Body of pancreas (tissue), 4 donors: Measurements from ENCODE around the gene CTSL. TPM values are rescaled to one million over a fixed set of nuclear protein-coding genes. Genes with fewer than 3 reads are reported as not detected.

Experiments used
- ATAC-seq: fragments of 150-250 bp; one replicate; pipeline ENCODE4 v1.9.1; 2016
- DNase-seq, 4 donors: peaks; one replicate each; pipeline ENCODE4 v3.0.0-alpha.2; 2019
- H3K27ac ChIP-seq, 4 donors: fragments of 200-600 bp; sonication (generic); 1 replicate in 3 of 4; 2 replicates in 1 of 4; pipeline versions ENCODE4 v1.5.1 to v1.6.1; 2016 to 2019; ENCODE audit warnings: mild to moderate bottlenecking in 1 of 4, mixed read lengths in 1 of 4, moderate library complexity in 1 of 4
- H3K27me3 ChIP-seq, 2 donors: fragments of 200-600 bp; sonication (generic); one replicate each; pipeline ENCODE4 v1.6.0; 2016; ENCODE audit warnings: mild to moderate bottlenecking in 1 of 2
- H3K36me3 ChIP-seq, 2 donors: fragments of 200-600 bp; sonication (generic); replicated peaks in 1 of 2; 2 replicates each; pipeline ENCODE4 v1.5.1; 2016; ENCODE audit warnings: low read depth in 2 of 2; ENCODE audit not compliant: insufficient read depth in 1 of 2
- H3K4me1 ChIP-seq: fragments of 200-600 bp; sonication (generic); one replicate; pipeline ENCODE4 v1.6.0; 2016
- H3K4me3 ChIP-seq, 2 donors: fragments of 200-600 bp; sonication (generic); 1 replicate in 1 of 2; 2 replicates in 1 of 2; pipeline ENCODE4 v1.5.1; 2016 to 2019
- H3K9me3 ChIP-seq, 3 donors: fragments of 200-600 bp; sonication (generic); 1 replicate in 2 of 3; 2 replicates in 1 of 3; pipeline ENCODE4 v1.5.1; 2016
- POLR2A ChIP-seq, 3 donors: fragments of 450-650 bp; IDR thresholded peaks; one replicate each; pipeline ENCODE4 v1.6.1; 2016; ENCODE audit warnings: antibody characterized with exemption in 3 of 3, mild to moderate bottlenecking in 2 of 3
- WGBS, 2 donors: methylation state at CpG; one replicate each; pipeline ENCODE4 v1.1.5; 2017; 5-methylcytosine and 5-hydroxymethylcytosine counted together
- intact Hi-C: fragments of 100-400 bp; cut with DNase I; formaldehyde crosslinking; loops from one replicate; pipeline ENCODE4 v1.15.1; 2023
- total RNA-seq, 2 donors: library from RNA; depleted of rRNA; stranded (reverse); fragments of >200 nt; gene quantifications; one replicate each; pipeline ENCODE4 v1.1.0, GENCODE V29; 2016
- TF ChIP-seq, protein P1 (sequence below), 7 experiments: fragments of 450-650 bp in 4 of 7; fragments of 200-600 bp in 3 of 7; sonication (generic) in 3 of 7; IDR thresholded peaks; one replicate each; pipeline ENCODE4 v1.5.1; 2016 to 2019; ENCODE audit warnings: antibody characterized with exemption in 7 of 7

CTSL gene
- total RNA-seq, 2 donors from 2014 or later = 45.8 to 60.2 TPM

DNA sequence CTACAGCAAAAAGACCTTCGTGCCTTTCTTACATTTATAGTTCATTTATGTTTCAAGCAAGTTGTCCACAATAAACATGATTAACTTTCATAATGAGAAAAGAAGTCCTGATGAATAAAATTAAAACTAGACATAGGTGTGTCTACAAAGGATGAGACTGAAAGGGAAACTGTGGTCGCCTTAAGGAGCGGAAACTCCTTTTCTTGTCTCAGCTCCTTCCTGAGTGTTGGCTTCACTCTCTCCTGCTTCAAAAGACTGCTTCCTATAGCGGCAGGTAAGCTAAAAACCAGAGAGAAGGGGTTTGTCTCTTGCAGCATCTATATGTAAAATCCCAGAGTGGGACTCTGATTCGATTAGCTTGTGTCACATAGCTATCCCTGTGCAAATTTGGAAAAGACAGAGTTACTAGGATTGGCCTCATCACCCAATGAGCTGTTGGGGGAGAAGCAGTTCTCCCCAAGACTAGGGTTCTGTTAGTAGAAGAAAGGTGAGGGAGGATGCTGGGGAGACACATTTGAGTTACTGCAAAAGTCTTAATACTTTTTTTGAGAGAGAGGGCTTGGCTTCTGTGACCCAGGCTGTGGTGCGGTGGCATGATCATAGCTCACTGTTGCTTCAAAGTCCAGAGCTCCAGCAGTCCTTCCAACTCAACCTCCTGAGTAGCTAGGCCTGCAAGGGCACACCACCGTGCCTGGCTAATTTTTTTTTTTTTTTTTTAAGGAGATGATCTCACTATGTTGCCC is 16.8 kb upstream of the CTSL start:
- Histone ChIP-seq H3K27me3 (no peaks in the 10 kb centered on the region), H3K36me3 (peaks cover 9 to 22% of the 10 kb centered on the region in 2 donors), H3K27ac (no peak overlapping the region), H3K9me3 (no peaks in the 10 kb centered on the region), H3K4me3 (no peak overlapping the region), H3K4me1 (peaks cover 14% of the 10 kb centered on the region)
- TF ChIP-seq POLR2A (IDR thresholded peaks at IDR 0.05) = no peak
- TF ChIP-seq, protein P1, sequence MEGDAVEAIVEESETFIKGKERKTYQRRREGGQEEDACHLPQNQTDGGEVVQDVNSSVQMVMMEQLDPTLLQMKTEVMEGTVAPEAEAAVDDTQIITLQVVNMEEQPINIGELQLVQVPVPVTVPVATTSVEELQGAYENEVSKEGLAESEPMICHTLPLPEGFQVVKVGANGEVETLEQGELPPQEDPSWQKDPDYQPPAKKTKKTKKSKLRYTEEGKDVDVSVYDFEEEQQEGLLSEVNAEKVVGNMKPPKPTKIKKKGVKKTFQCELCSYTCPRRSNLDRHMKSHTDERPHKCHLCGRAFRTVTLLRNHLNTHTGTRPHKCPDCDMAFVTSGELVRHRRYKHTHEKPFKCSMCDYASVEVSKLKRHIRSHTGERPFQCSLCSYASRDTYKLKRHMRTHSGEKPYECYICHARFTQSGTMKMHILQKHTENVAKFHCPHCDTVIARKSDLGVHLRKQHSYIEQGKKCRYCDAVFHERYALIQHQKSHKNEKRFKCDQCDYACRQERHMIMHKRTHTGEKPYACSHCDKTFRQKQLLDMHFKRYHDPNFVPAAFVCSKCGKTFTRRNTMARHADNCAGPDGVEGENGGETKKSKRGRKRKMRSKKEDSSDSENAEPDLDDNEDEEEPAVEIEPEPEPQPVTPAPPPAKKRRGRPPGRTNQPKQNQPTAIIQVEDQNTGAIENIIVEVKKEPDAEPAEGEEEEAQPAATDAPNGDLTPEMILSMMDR (IDR thresholded peaks at IDR 0.05) = no peak
- WGBS, 2 donors = 82 to 92% methylated on average over 7 of the region's 7 CpGs
- DNase-seq (no peak), ATAC-seq (no peak)
- intact Hi-C loops = no loop called here

DNA sequence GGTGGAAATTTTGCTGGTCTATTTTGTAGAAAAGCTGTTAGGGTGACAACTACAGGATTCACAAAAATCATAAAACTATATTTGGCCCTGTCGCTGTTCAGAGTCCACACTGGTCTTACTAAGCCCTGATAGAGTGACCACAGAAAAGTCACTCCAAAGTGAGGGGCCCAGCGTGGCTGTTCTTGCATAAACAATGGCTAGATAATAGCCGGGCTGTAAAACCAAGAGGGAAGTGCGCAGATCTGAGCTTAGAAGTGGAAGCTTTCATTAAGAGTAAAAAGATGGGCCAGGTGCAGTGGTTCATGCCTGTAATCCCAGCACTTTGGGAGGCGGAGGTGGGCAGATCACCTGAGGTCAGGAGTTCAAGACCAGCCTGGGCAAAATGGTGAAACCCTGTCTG is 15.5 kb upstream of the CTSL start:
- Histone ChIP-seq H3K27ac (no peak overlapping the region), H3K9me3 (no peaks in the 10 kb centered on the region), H3K4me1 (peaks cover 21% of the 10 kb centered on the region), H3K36me3 (peaks cover 9 to 22% of the 10 kb centered on the region in 2 donors), H3K27me3 (no peaks in the 10 kb centered on the region), H3K4me3 (no peak overlapping the region)
- intact Hi-C loops = no loop called here
- ATAC-seq (no peak), DNase-seq (no peak)
- 82 to 85% methylated on average over 5 of the region's 5 CpGs for WGBS, 2 donors
- TF ChIP-seq, protein P1 (IDR thresholded peaks at IDR 0.05) = no peak
- no peak for TF ChIP-seq POLR2A (IDR thresholded peaks at IDR 0.05)

DNA sequence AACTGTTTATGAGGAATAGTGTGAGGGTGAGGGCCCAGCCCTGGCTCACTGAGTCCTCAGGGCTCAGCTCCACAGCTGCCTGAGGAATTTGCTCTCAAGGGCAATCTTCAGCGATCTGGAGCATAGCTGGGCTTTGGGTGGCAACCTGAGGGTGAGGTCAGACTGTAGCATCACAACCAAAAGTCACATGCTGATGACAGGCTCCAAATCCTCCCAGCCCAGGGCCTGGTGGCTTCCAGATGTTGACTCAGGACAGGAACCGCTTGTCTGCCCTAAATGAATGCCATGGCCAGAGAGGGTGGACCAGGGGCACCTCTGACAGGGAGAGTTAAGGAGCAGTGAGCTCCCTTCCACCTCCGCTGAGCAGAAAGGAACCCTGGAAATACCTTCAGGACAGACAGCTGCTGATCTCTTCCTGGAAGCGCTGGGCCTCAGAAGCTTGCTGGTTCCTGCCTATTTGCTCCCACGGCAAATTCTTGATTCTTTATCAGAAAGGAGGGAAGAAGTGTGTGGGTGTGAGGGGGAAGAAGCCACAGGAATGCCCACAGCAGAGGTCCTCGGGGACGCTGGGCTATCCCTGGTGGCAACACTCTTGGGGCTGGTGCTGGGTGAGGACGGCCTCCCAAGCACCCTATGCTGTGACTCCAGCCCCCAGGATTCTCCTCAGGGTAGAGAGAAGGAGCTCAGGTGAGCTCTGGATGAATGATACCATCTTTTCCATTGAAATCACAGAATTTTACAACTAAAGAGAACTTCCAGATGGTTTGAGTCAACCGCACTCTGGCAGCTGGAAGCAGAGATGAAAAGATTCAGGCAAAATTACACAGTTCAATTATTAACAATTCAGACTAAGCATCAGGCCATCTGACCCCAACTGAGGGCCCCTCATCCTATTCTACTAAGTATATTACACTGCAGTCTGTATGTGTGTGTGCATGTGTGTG is 13.8 kb upstream of the CTSL start:
- intact Hi-C loops = no loop called here
- Histone ChIP-seq H3K27me3 (no peaks in the 10 kb centered on the region), H3K4me3 (no peak overlapping the region), H3K4me1 (peaks cover 25% of the 10 kb centered on the region), H3K36me3 (peaks cover 0 to 11% of the 10 kb centered on the region in 2 donors), H3K27ac (peak overlapping the region in 1 of 4 donors; percentile 3), H3K9me3 (no peaks in the 10 kb centered on the region)
- DNase-seq (peak in 1 of 4 donors; percentile 34), ATAC-seq (no peak)
- TF ChIP-seq, protein P1 (IDR thresholded peaks at IDR 0.05) = no peak
- no peak for TF ChIP-seq POLR2A (IDR thresholded peaks at IDR 0.05)
- 73 to 97% methylated on average over 7 to 9 of the region's 9 CpGs for WGBS, 2 donors

DNA sequence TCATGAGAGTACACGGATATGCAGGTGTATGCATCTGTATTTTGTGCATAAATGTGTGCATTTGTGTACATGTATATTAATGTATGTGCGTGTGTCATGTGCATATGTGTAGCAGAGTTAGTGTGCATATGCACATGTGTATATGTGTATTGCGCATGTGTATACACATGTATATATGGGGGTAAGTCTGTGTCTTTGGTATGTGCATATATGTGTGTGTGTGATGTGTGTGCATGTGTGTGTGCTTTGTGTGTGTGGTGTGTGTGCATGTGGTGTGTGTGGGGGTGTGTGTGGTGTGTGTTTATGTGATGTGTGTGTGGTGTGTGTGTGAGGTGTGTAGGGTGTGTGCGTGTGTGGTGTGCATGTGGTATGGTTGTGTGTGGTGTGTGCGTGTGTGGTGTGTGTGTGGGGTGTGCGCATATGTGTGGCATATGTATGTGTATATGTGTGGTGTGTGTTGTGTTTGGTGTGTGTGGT is 13.1 kb upstream of the CTSL start:
- peaks cover 25% of the 10 kb centered on the region for H3K4me1 ChIP-seq
- H3K27me3 ChIP-seq = no peaks in the 10 kb centered on the region
- 93 to 97% methylated on average over 6 of the region's 6 CpGs for WGBS, 2 donors
- H3K27ac ChIP-seq = peak overlapping the region in 3 of 4 donors; percentile 0 to 77 (median 27)
- ATAC-seq = no peak
- H3K9me3 ChIP-seq = no peaks in the 10 kb centered on the region
- no peak for TF ChIP-seq POLR2A (IDR thresholded peaks at IDR 0.05)
- TF ChIP-seq, protein P1 (IDR thresholded peaks at IDR 0.05) = no peak
- H3K4me3 ChIP-seq = no peak overlapping the region
- no peak for DNase-seq
- intact Hi-C loops = no loop called here
- H3K36me3 ChIP-seq = peaks cover 0 to 4% of the 10 kb centered on the region in 2 donors
